GM23248 (cell line): ENCODE results near the gene FKRP. TPM values are rescaled to one million over a fixed set of nuclear protein-coding genes. Genes with fewer than 3 reads are reported as not detected.

Source experiments
- DNase-seq: peaks from one replicate; pipeline ENCODE4 v3.0.0-alpha.2; 2015
- H2AFZ ChIP-seq: fragments of 200-600 bp; sonication (generic); 2 replicates; pipeline ENCODE4 v1.6.1; 2016; ENCODE audit warnings: antibody characterized with exemption
- H3F3A ChIP-seq: fragments of 200-600 bp; sonication (generic); 2 replicates; pipeline ENCODE4 v1.6.1; 2016; ENCODE audit warnings: mild to moderate bottlenecking, antibody characterized with exemption, mixed run types; ENCODE audit not compliant: insufficient read depth
- H3K27ac ChIP-seq: fragments of 200-600 bp; sonication (generic); 2 replicates; pipeline ENCODE4 v1.5.1; 2016; ENCODE audit warnings: mild to moderate bottlenecking
- H3K27me3 ChIP-seq: fragments of 200-600 bp; sonication (generic); replicated peaks from 2 replicates; pipeline ENCODE4 v1.6.1; 2016; ENCODE audit warnings: mild to moderate bottlenecking; ENCODE audit not compliant: insufficient read depth
- H3K36me3 ChIP-seq: fragments of 200-600 bp; sonication (generic); 2 replicates; pipeline ENCODE4 v1.6.1; 2016; ENCODE audit warnings: low read depth, mild to moderate bottlenecking
- H3K4me1 ChIP-seq: fragments of 200-600 bp; sonication (generic); 2 replicates; pipeline ENCODE4 v1.6.1; 2016; ENCODE audit warnings: mild to moderate bottlenecking; ENCODE audit not compliant: insufficient read depth
- H3K4me2 ChIP-seq: fragments of 200-600 bp; sonication (generic); one replicate; pipeline ENCODE4 v1.6.1; 2016; ENCODE audit warnings: mild to moderate bottlenecking; ENCODE audit not compliant: unreplicated experiment
- H3K4me3 ChIP-seq: fragments of 200-600 bp; sonication (generic); 2 replicates; pipeline ENCODE4 v1.5.1; 2016; ENCODE audit warnings: mild to moderate bottlenecking
- H3K79me2 ChIP-seq: fragments of 200-600 bp; sonication (generic); 2 replicates; pipeline ENCODE4 v1.6.1; 2016; ENCODE audit warnings: mild to moderate bottlenecking; ENCODE audit not compliant: insufficient read depth
- H3K9ac ChIP-seq: fragments of 200-600 bp; sonication (generic); 2 replicates; pipeline ENCODE4 v1.6.1; 2016; ENCODE audit warnings: mild to moderate bottlenecking
- H3K9me2 ChIP-seq: fragments of 200-600 bp; sonication (generic); 2 replicates; pipeline ENCODE4 v1.6.1; 2016; ENCODE audit warnings: mixed run types, mild to moderate bottlenecking, moderate library complexity; ENCODE audit not compliant: insufficient read depth
- H3K9me3 ChIP-seq: fragments of 200-600 bp; sonication (generic); one replicate; pipeline ENCODE4 v1.6.1; 2017; ENCODE audit warnings: low read depth
- H4K20me1 ChIP-seq: fragments of 200-600 bp; sonication (generic); 2 replicates; pipeline ENCODE4 v1.6.0; 2016; ENCODE audit not compliant: insufficient read depth
- EZH2 ChIP-seq: fragments of 200-600 bp; sonication (generic); IDR thresholded peaks from 2 replicates; pipeline ENCODE4 v1.6.1; 2018; ENCODE audit warnings: antibody characterized with exemption, mild to moderate bottlenecking; ENCODE audit not compliant: insufficient read depth, poor library complexity, severe bottlenecking
- EZH2phosphoT487 ChIP-seq: fragments of 200-600 bp; sonication (generic); IDR thresholded peaks from 2 replicates; pipeline ENCODE4 v1.6.1; 2018; ENCODE audit warnings: antibody characterized with exemption, moderate library complexity, mild to moderate bottlenecking, low read depth; ENCODE audit not compliant: insufficient read depth
- WGBS, 2 experiments: methylation state at CpG; one replicate each; pipeline ENCODE4 v1.1.6; 2015 to 2017; ENCODE audit warnings: low lambda C conversion rate in 2 of 2, low coverage in 1 of 2; ENCODE audit errors: missing lambda C conversion rate in 2 of 2; 5-methylcytosine and 5-hydroxymethylcytosine counted together
- in situ Hi-C: fragments of 300-500 bp; cut with MboI; formaldehyde crosslinking; loops from 2 replicates; pipeline ENCODE4 v1.15.0; 2020
- polyA plus RNA-seq: library from polyadenylated mRNA; unstranded; fragments of >200 nt; fragmentation: Nextera tagmentation; extraction: Ambion mirVana; gene quantifications from 2 replicates; pipeline ENCODE4 v1.2.1, GENCODE V29; 2016
- total RNA-seq: library from RNA; depleted of rRNA; stranded (reverse); fragments of >200 nt; shearing (Covaris generic); gene quantifications from 2 replicates; pipeline ENCODE4 v1.2.3, GENCODE V29; 2014

Gene FKRP
- total and polyA plus RNA-seq, 2 experiments from 2014 or later = 15.0 to 41.5 TPM

- no peaks in the 10 kb centered on the region for H4K20me1 ChIP-seq
- H3K27me3 ChIP-seq = no peaks in the 10 kb centered on the region
- no peaks in the 10 kb centered on the region for H3K9me3 ChIP-seq
- no peak for DNase-seq
- peaks cover 10% of the 10 kb centered on the region; the same call in 1 of the 2 replicates for H3K4me1 ChIP-seq
- peaks cover 26% of the 10 kb centered on the region for H3K79me2 ChIP-seq
- no peak for TF ChIP-seq EZH2
- TF ChIP-seq EZH2phosphoT487 = no peak
- in situ Hi-C loops = no loop called here
- no peaks in the 10 kb centered on the region; the same call in 1 of the 2 replicates for H3K36me3 ChIP-seq
- no peaks in the 10 kb centered on the region for H3K9me2 ChIP-seq
- no peak overlapping the region for H3K4me2 ChIP-seq
- H3K27ac ChIP-seq = no peak overlapping the region
- no peak overlapping the region for H2AFZ ChIP-seq
- 0 out of 2 replicates have a peak, but pooled peaks cover 4% of the 10 kb centered on the region for H3F3A ChIP-seq
- H3K4me3 ChIP-seq = no peak overlapping the region
- H3K9ac ChIP-seq = no peak overlapping the region
- WGBS, 2 experiments = 82 to 85% methylated on average over 15 of the region's 15 CpGs
Observed at GRCh38 chr19:46718934-46719622, 26.8 kb upstream of the FKRP start.

DNA sequence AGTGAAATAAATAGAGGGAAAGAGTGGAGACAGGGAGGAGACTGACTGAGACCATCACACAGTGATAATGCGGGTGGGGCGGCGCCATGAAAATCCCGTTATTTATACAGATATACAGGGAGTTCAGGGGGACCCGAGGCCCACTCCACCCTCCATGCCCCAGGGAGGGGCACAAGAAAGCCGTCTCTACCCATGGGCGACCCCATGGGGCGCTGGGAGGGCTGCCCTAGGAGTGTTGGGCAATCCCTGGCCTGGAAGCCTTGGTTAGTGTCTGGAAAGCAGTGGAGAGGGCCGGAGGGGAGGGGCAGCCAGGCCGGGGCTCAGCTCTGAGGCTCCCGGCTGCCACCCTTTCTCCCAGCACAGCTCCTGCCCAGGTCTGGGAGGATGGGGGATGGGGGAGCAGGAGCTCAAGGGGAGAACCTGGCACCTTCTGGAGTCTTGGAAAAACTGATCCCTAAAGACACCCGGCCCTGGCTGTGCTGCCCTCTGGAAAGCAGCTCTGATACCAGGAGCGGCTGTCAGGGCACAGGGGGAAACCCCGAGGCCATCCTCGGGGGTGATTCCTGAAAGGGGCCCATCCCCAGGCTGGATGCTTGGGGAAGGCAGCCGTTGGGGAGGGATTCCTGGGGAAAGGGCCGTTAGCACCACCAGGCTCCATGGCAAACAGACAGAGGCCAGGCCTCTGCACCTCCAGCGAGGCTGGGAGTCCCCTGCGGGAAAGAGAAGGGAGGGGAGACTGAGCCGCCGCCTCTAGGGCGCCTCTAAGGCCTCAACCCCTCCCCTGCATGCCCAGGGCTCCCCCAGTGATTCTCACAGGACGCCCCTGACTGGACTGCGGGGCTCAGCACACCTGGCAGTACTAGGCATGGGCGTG is 26.0 kb upstream of the FKRP start:
- Histone ChIP-seq H3K4me1 (peaks cover 8% of the 10 kb centered on the region; the same call in 1 of the 2 replicates), H3K9me3 (no peaks in the 10 kb centered on the region), H3K27ac (no peak overlapping the region), H3K79me2 (peaks cover 20% of the 10 kb centered on the region), H3K4me2 (no peak overlapping the region), H3K9ac (no peak overlapping the region), H3K27me3 (no peaks in the 10 kb centered on the region), H3K4me3 (no peak overlapping the region), H3F3A (0 out of 2 replicates have a peak, but pooled peaks cover 4% of the 10 kb centered on the region), H4K20me1 (no peaks in the 10 kb centered on the region), H2AFZ (no peak overlapping the region), H3K9me2 (no peaks in the 10 kb centered on the region), H3K36me3 (no peaks in the 10 kb centered on the region; the same call in 1 of the 2 replicates)
- DNase-seq = no peak
- WGBS, 2 experiments = 75 to 77% methylated on average over 23 to 25 of the region's 25 CpGs
- in situ Hi-C loops = no loop called here
- no peak for TF ChIP-seq EZH2
- TF ChIP-seq EZH2phosphoT487 = no peak

DNA sequence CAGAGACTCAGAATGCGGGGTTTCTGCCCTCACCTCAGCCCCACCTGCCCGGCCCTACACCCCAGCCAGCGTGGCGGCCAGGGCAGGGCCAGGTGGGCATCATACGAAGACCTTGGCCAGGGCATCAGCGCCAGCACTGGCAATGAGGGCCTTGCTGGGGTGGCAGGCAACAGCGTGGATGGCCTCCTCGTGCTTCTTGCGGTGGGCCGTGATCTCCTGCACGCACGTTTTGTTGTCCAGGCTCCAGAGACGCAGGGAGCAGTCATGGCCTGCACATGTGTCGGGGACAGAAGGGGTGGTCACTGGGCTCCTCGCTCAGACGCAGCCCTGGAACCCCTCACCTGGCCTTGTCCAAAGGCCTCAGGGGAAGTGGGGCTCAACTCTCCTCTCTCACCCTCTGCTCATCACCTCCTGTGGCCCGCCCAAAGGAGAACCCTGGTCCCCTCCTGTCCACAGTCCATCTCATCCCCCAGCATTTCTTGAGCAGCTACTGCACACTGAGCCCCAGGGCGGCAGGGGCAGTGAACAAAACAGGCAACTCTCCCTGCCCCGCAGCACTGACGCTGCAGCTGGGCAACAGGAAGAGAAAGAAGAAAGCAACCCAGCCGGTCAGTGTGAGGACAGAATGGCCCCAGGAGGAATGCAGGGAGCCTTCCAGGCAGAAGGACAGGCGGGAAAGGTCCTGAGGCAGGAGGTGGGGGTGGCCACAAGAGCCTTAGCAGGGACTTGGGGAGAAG is 25.2 kb upstream of the FKRP start:
- Histone ChIP-seq H3K4me3 (no peak overlapping the region), H3K9me2 (no peaks in the 10 kb centered on the region), H3K9me3 (no peaks in the 10 kb centered on the region), H2AFZ (no peak overlapping the region), H3K27ac (no peak overlapping the region), H3F3A (0 out of 2 replicates have a peak, but pooled peaks cover 4% of the 10 kb centered on the region), H3K27me3 (no peaks in the 10 kb centered on the region), H3K4me1 (0 out of 2 replicates have a peak, but pooled peaks cover under 1% of the 10 kb centered on the region), H3K79me2 (peaks cover 12% of the 10 kb centered on the region), H3K36me3 (no peaks in the 10 kb centered on the region; the same call in 1 of the 2 replicates), H3K9ac (no peak overlapping the region), H3K4me2 (no peak overlapping the region), H4K20me1 (no peaks in the 10 kb centered on the region)
- whole genome bisulfite sequencing, 2 experiments = 91 to 92% methylated on average over 21 to 22 of the region's 22 CpGs
- in situ Hi-C loops = no loop called here
- DNase-seq = no peak
- no peak for TF ChIP-seq EZH2
- TF ChIP-seq EZH2phosphoT487 = no peak

GRCh38 chr19:46721269-46722003 is 24.4 kb upstream of the FKRP start:
- TF ChIP-seq EZH2phosphoT487 (no peak), EZH2 (no peak)
- H2AFZ ChIP-seq = no peak overlapping the region
- no peak overlapping the region for H3K4me2 ChIP-seq
- no peaks in the 10 kb centered on the region for H4K20me1 ChIP-seq
- peak; percentile 28 for DNase-seq
- H3K9me3 ChIP-seq = no peaks in the 10 kb centered on the region
- peaks cover 4% of the 10 kb centered on the region for H3K79me2 ChIP-seq
- no peaks in the 10 kb centered on the region for H3K4me1 ChIP-seq
- no peak overlapping the region for H3K4me3 ChIP-seq
- H3K9ac ChIP-seq = no peak overlapping the region
- no peaks in the 10 kb centered on the region for H3K27me3 ChIP-seq
- H3F3A ChIP-seq = 0 out of 2 replicates have a peak, but pooled peaks cover 4% of the 10 kb centered on the region
- no peaks in the 10 kb centered on the region for H3K9me2 ChIP-seq
- in situ Hi-C loops = no loop called here
- no peak overlapping the region for H3K27ac ChIP-seq
- WGBS, 2 experiments = 86 to 89% methylated on average over 10 to 16 of the region's 16 CpGs
- no peaks in the 10 kb centered on the region; the same call in 1 of the 2 replicates for H3K36me3 ChIP-seq
